H1 (cell line): Measurements from ENCODE around the gene RPL7L1. TPM values are rescaled to one million over a fixed set of nuclear protein-coding genes. Genes with fewer than 3 reads are reported as not detected.

Experiments used
- CBX5 ChIP-seq: fragments of 300-800, 300-1000 bp; sonication (generic); IDR thresholded peaks from 2 replicates; pipeline ENCODE4 v1.7.1; 2016; ENCODE audit warnings: antibody characterized with exemption, low read length, low read depth
- CEBPB ChIP-seq: IDR thresholded peaks from 2 replicates; pipeline ENCODE4 v1.6.1; 2012; ENCODE audit warnings: low read depth, low read length
- CTBP2 ChIP-seq: IDR thresholded peaks from 2 replicates; pipeline ENCODE4 v1.7.0; 2011; ENCODE audit warnings: borderline replicate concordance, mild to moderate bottlenecking, moderate library complexity, mixed read lengths, low read length; ENCODE audit not compliant: insufficient read depth, insufficient read length
- EZH2 ChIP-seq: fragments of 200-600 bp; sonication (generic); IDR thresholded peaks from 2 replicates; pipeline ENCODE4 v1.7.1; 2012; ENCODE audit warnings: low read depth, mild to moderate bottlenecking, moderate library complexity, low read length, inconsistent platforms; ENCODE audit not compliant: severe bottlenecking
- HDAC2 ChIP-seq, 2 experiments: fragments of 300-600 bp in 1 of 2; sonication (generic) in 1 of 2; IDR thresholded peaks; 2 replicates each; pipeline ENCODE4 v1.6.1; 2011 to 2012; ENCODE audit warnings: low read depth in 2 of 2, low read length in 2 of 2, mild to moderate bottlenecking in 2 of 2, moderate library complexity in 2 of 2, borderline replicate concordance in 1 of 2, inconsistent platforms in 1 of 2
- NRF1 ChIP-seq: IDR thresholded peaks from 2 replicates; pipeline ENCODE4 v1.6.1; 2011; ENCODE audit warnings: mild to moderate bottlenecking, low read depth, low read length, improper control_type of control experiment
- POLR2A ChIP-seq, 2 experiments: IDR thresholded peaks; 1 replicate in 1 of 2; 2 replicates in 1 of 2; pipeline ENCODE4 v1.6.1; 2011; ENCODE audit warnings: low read depth in 2 of 2, low read length in 2 of 2, mild to moderate bottlenecking in 2 of 2; ENCODE audit errors: control extremely low read depth in 1 of 2
- RAD21 ChIP-seq, 2 experiments: IDR thresholded peaks in 1 of 2; conservative IDR thresholded peaks in 1 of 2; 2 replicates each; pipeline ENCODE4 v1.6.1; 2011; ENCODE audit warnings: low read depth in 2 of 2, low read length in 2 of 2, improper control_type of control experiment in 1 of 2, inconsistent platforms in 1 of 2, mild to moderate bottlenecking in 1 of 2, moderate library complexity in 1 of 2
- RBBP5 ChIP-seq: IDR thresholded peaks from 2 replicates; pipeline ENCODE4 v1.7.1; 2012; ENCODE audit warnings: low read depth, mild to moderate bottlenecking, inconsistent platforms, low read length, moderate library complexity, borderline replicate concordance
- SRF ChIP-seq: IDR thresholded peaks from 2 replicates; pipeline ENCODE4 v1.6.1; 2011; ENCODE audit warnings: mild to moderate bottlenecking, low read depth, low read length, moderate library complexity
- TCF12 ChIP-seq: IDR thresholded peaks from 2 replicates; pipeline ENCODE4 v1.6.1; 2011; ENCODE audit warnings: low read depth, mild to moderate bottlenecking, low read length
- polyA plus RNA-seq, 7 experiments: library from polyadenylated mRNA; depleted of rRNA in 3 of 7; stranded (reverse) in 5 of 7; unstranded in 2 of 7; fragments of >200 nt in 5 of 7; fragments of 200-250 nt in 2 of 7; gene quantifications; 1 replicate in 5 of 7; 2 replicates in 1 of 7; 4 replicates in 1 of 7; pipeline versions ENCODE4 v1.2.1 to v1.2.3, GENCODE V29; 2011 to 2013; ENCODE audit warnings: missing spikeins in 2 of 7, mixed read lengths in 2 of 7
- total RNA-seq: library from RNA; stranded (reverse); fragmentation: NEBNext Ultra II Directional; extraction: Animal tissue kit (Norgen Biotek cat#: 25700); gene quantifications from 2 replicates; pipeline ENCODE4 v1.2.1, GENCODE V29; 2021

Gene RPL7L1
- total and polyA plus RNA-seq, 2 of the 8 experiments (the other 6 are each of a cell fraction or from before 2014, with no cell fraction given), result 31.0 to 117 TPM

DNA sequence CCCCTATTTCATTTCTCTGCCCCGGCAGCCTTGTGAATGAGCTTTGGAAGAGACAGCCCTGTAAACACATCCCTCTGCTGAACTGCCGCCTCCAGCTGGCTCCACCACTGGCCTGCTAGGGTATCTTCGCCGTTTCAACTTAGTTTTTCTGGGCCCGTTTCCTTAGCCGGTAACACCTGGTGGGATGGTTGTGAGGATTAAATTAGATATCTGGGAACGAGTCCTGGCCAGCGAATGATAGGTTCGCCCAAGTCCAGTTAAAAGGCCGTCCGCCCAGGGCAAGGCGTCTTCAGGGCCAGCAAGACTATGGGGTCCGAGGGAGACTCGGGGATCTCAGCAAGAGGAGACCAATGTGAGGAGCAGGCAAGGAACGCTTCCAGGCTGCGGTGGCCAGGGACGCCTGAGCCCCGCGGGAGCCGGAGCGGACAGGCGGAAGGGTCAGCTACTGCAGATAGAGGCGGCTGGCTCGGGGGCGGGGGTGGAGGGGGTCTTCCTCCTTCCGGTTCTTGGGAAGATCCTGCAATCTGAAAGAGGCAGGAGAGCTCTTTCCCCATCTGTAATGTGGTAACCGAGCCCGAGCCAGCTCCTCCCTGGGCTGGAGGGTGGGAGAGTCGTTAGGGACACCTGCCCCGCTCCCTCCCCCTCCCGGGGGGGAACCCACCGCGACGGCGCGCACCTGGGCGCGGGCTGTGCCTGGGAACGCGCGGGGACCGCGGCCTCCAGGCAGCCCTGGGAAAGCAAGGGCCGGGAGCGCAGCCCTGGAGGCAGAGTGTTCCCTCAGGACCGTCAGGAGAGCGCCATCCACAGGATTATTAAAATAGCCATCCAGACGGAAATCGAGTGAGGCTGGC lies 32.0 kb downstream of the RPL7L1 start (continued):
- TF ChIP-seq CBX5 (no peak), HDAC2 (IDR thresholded peaks at IDR 0.05; ENCODE audit: borderline replicate concordance in 1 of 2, low read depth in 2 of 2, low read length in 2 of 2) (peak; percentile 93 to 99), NRF1 (no peak), CTBP2 (peak; percentile 72), POLR2A (IDR thresholded peaks at IDR 0.05; ENCODE audit: control extremely low read depth in 1 of 2, low read depth in 2 of 2, low read length in 2 of 2) (peak in 1 of 2 experiments; percentile 38; a peak in 1 of 3 replicates), RAD21 (IDR thresholded peaks at IDR 0.05 in 1 of 2, conservative IDR thresholded peaks at IDR 0.05 in 1 of 2; ENCODE audit: low read depth in 2 of 2, low read length in 2 of 2) (peak; percentile 15 to 31; a peak in 2 of 4 replicates), RBBP5 (peak; percentile 75; the same call in 1 of the 2 replicates), CEBPB (no peak), TCF12 (peak; percentile 80; the same call in 1 of the 2 replicates), SRF (no peak; the same call in 1 of the 2 replicates), EZH2 (no peak)
